Motor neuron (in vitro differentiated cells): ENCODE results near the gene PLCB2. TPM values are rescaled to one million over a fixed set of nuclear protein-coding genes. Genes with fewer than 3 reads are reported as not detected.

ENCODE experiments used
- ATAC-seq, 8 experiments: fragments of 200-7000 bp; cut with Tn5 transposase; replicated peaks in 6 of 8; 2 replicates each; pipeline ENCODE4 v1.8.0; 2021; ENCODE audit warnings: mild to moderate bottlenecking in 8 of 8, moderate library complexity in 8 of 8
- H3K27ac ChIP-seq, 2 donors: fragments of 250-450 bp; sonication (Bioruptor Pico); 2 replicates each; pipeline ENCODE4 v1.9.0; 2021; ENCODE audit warnings: antibody characterized with exemption in 2 of 2, mild to moderate bottlenecking in 2 of 2, moderate library complexity in 1 of 2
- H3K4me1 ChIP-seq, 2 donors: fragments of 250-450 bp; sonication (Bioruptor Pico); replicated peaks in 1 of 2; 2 replicates each; pipeline ENCODE4 v1.6.1; 2021; ENCODE audit warnings: antibody characterized with exemption in 2 of 2, mild to moderate bottlenecking in 2 of 2, moderate library complexity in 1 of 2
- H3K4me3 ChIP-seq, 5 donors: fragments of 250-450 bp; sonication (Bioruptor Pico); 2 replicates each; pipeline ENCODE4 v1.9.0; 2021; ENCODE audit warnings: antibody characterized with exemption in 5 of 5, mild to moderate bottlenecking in 5 of 5, moderate library complexity in 4 of 5
- WGBS, 10 experiments: fragments of 450-650 bp; shearing (Covaris generic); methylation state at CpG; one replicate each; pipeline ENCODE4 v1.0.0; 2022; 5-methylcytosine and 5-hydroxymethylcytosine counted together
- in situ Hi-C, 9 experiments: fragments of 400-800 bp; cut with MboI; loops; one replicate each; pipeline ENCODE4 v1.15.0; 2021; ENCODE audit warnings: low sequenced_read_pairs in 9 of 9, low pct_unique_long_range_greater_than_20kb in 2 of 9; ENCODE audit not compliant: unreplicated experiment in 9 of 9
- total RNA-seq, 8 experiments: library from RNA; unstranded; fragments of 300-600 nt; gene quantifications; 2 replicates each; pipeline versions ENCODE4 v1.2.3 to v1.2.4, GENCODE V29; 2022

PLCB2 gene
- total RNA-seq, 8 experiments from 2014 or later: 0.87 to 3.3 (median 1.6) TPM

GRCh38 chr15:40240619-40241221, 67.0 kb downstream of the PLCB2 start:
- Histone ChIP-seq H3K4me1 (peaks cover 21 to 26% of the 10 kb centered on the region in 2 donors), H3K4me3 (no peak overlapping the region), H3K27ac (no peak overlapping the region)
- 40 to 100% (median 92%) methylated on average over 1 to 6 of the region's 10 CpGs; no CpG with 5 or more reads in 5 of the 10 experiments for WGBS, 10 experiments
- ATAC-seq: no peak
- in situ Hi-C loops: no loop called here

GRCh38 chr15:40239693-40240618, 67.8 kb downstream of the PLCB2 start:
- Histone ChIP-seq H3K27ac (no peak overlapping the region), H3K4me3 (peak overlapping the region in 3 of 5 donors; percentile 18 to 28 (median 20))
- 57 to 100% (median 77%) methylated on average over 1 to 5 of the region's 19 CpGs; no CpG with 5 or more reads in 5 of the 10 experiments for WGBS, 10 experiments

GRCh38 chr15:40239404-40239692, 68.4 kb downstream of the PLCB2 start:
- peaks cover 21 to 31% of the 10 kb centered on the region in 2 donors for H3K4me1 ChIP-seq

More at GRCh38 chr15:40239693-40240618, 67.8 kb downstream of the PLCB2 start:
- in situ Hi-C loops: no loop called here
- H3K4me1 ChIP-seq: peaks cover 21 to 27% of the 10 kb centered on the region in 2 donors
- peak in 3 of 8 experiments; percentile 1 to 5 (median 5) for ATAC-seq

GRCh38 chr15:40238532-40239403, 69.0 kb downstream of the PLCB2 start, which contains the start of gene PAK6:
PAK6 (plus strand) TSS chr15:40239063; CDS start chr15:40264786, 25,723 bp downstream.
- Histone ChIP-seq H3K4me1 (peaks cover 21 to 31% of the 10 kb centered on the region in 2 donors), H3K4me3 (peak within 1 kb of the TSS; percentile 1 to 28 (median 18)), H3K27ac (peak within 1 kb of the TSS in 1 of 2 donors; percentile 27)
- WGBS, 10 experiments: 0 to 3% methylated on average over 1 to 6 of the region's 39 CpGs; no CpG with 5 or more reads in 8 of the 10 experiments
- in situ Hi-C loops: no loop called here
- ATAC-seq: peak; percentile 76 to 92 (median 89)

More at GRCh38 chr15:40239404-40239692, 68.4 kb downstream of the PLCB2 start:
- in situ Hi-C loops: no loop called here
- 20 to 49% (median 40%) methylated on average over 1 to 3 of the region's 5 CpGs; no CpG with 5 or more reads in 7 of the 10 experiments for WGBS, 10 experiments
- no peak overlapping the region for H3K27ac ChIP-seq
- H3K4me3 ChIP-seq: peak overlapping the region; percentile 1 to 28 (median 18)
- ATAC-seq: peak in 6 of 8 experiments; percentile 7 to 24 (median 13)

Other genes with a start within 250 kb of the PLCB2 start
- gene BMF, start 199.1 kb downstream of the PLCB2 start, total RNA-seq: 10 to 100 TPM in 4 of 8 experiments, 1 to 10 TPM in 4; 2.0 to 32.7 (median 10.7) TPM
- gene BUB1B, start 146.9 kb downstream of the PLCB2 start, total RNA-seq: 10 to 100 TPM in 3 of 8 experiments, 1 to 10 TPM in 4, under 1 TPM in 1; 0.31 to 39.0 (median 3.7) TPM
- 10 to 100 TPM in 1 of 8 experiments, 1 to 10 TPM in 5, under 1 TPM in 2; 0.56 to 13.1 (median 2.3) TPM for gene PAK6, start 68.9 kb downstream of the PLCB2 start, total RNA-seq
- gene ANKRD63, start 24.9 kb downstream of the PLCB2 start, total RNA-seq: under 1 TPM in 3 of 8 experiments, not detected in 5; 0.17 to 0.66 (median 0.27) TPM
- gene INAFM2, start 15.8 kb upstream of the PLCB2 start, total RNA-seq: 10 to 100 TPM in 6 of 8 experiments, 1 to 10 TPM in 2; 6.5 to 16.8 (median 13.4) TPM
- 10 to 100 TPM in 1 of 8 experiments, 1 to 10 TPM in 3, under 1 TPM in 4; 0.50 to 32.6 (median 1.9) TPM for gene CCDC9B, start 33.0 kb upstream of the PLCB2 start, total RNA-seq
- under 1 TPM in 1 of 8 experiments, not detected in 7; 0.81 TPM for gene PHGR1, start 43.1 kb upstream of the PLCB2 start, total RNA-seq
- 1 to 10 TPM in 6 of 8 experiments, under 1 TPM in 2; 0.17 to 9.1 (median 5.3) TPM for gene DISP2, start 50.3 kb upstream of the PLCB2 start, total RNA-seq
- 10 to 100 TPM; 19.5 to 63.3 (median 29.3) TPM for gene KNSTRN, start 74.8 kb upstream of the PLCB2 start, total RNA-seq
- 10 to 100 TPM; 20.3 to 93.9 (median 33.7) TPM for gene IVD, start 97.9 kb upstream of the PLCB2 start, total RNA-seq
- 10 to 100 TPM; 10.4 to 24.9 (median 20.2) TPM for gene BAHD1, start 133.0 kb upstream of the PLCB2 start, total RNA-seq
- 10 to 100 TPM in 1 of 8 experiments, 1 to 10 TPM in 7; 2.1 to 12.0 (median 6.0) TPM for gene CHST14, start 163.0 kb upstream of the PLCB2 start, total RNA-seq